ENCODE data around the gene ANO3. TPM values are rescaled to one million over a fixed set of nuclear protein-coding genes. Genes with fewer than 3 reads are reported as not detected.

Gene ANO3
- total and polyA plus RNA-seq, 2 of the 4 experiments (the other 2 are of a cell fraction), result 0.02 to 0.18 TPM

DNA sequence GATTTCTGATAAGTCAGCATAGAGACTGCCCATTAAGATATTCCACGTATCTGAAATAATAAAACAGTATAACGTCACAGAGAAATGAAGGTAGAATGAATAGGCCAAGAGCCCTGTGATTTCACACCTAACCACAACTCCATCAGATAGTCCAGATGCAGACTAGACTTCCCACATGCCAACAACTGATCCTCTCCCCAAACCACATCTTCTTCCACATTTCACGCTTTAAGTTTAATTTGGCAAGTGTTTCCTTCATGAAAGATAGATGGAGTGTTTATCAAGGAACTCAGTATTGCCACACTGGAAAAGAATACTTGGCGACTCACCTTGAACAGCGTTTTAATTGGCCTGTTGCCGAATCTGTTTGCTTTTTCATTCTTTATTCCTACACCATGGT, 158.6 kb downstream of the ANO3 start:
- WGBS, 2 experiments (ENCODE audit: extremely low coverage in 2 of 2, insufficient read length in 1 of 2), result no CpG with 5 or more reads among the region's 6 CpGs
- CTCF ChIA-PET, result no interaction called here

More for the DNA sequence above, 158.6 kb downstream of the ANO3 start:
- Histone ChIP-seq H2BK15ac (ENCODE audit: low read depth, low read length) (no peak overlapping the region), H2AK5ac (ENCODE audit: low read depth, low read length) (no peak overlapping the region), H3K9ac (ENCODE audit: low read depth, low read length) (no peak overlapping the region), H3K4me3 (ENCODE audit: insufficient read depth, low read depth, low read length) (no peak overlapping the region), H2AK9ac (replicated peaks; ENCODE audit: low read depth, low read length, poor library complexity) (no peak overlapping the region), H3K56ac (ENCODE audit: extremely low read depth, insufficient read depth, low read length) (no peak overlapping the region), H3K27ac (ENCODE audit: insufficient read depth, low read length) (no peak overlapping the region), H2BK20ac (ENCODE audit: low read depth, low read length) (no peak overlapping the region), H3K4ac (ENCODE audit: low read depth, low read length) (no peak overlapping the region), H4K91ac (ENCODE audit: insufficient read depth, low read depth, low read length) (no peak overlapping the region), H3K27me3 (ENCODE audit: control insufficient read depth, insufficient read depth, low read length) (no peaks in the 10 kb centered on the region), H4K5ac (ENCODE audit: low read depth, low read length) (no peak overlapping the region), H3K9me1 (ENCODE audit: insufficient read depth, low read length) (no peaks in the 10 kb centered on the region), H4K20me1 (ENCODE audit: insufficient read depth, low read length) (no peaks in the 10 kb centered on the region), H3K4me2 (ENCODE audit: low read depth, low read length) (no peak overlapping the region), H2AFZ (replicated peaks; ENCODE audit: low read length, poor library complexity) (no peak overlapping the region), H2BK5ac (ENCODE audit: low read depth, low read length, poor library complexity, severe bottlenecking) (no peak overlapping the region), H3K9me3 (ENCODE audit: control insufficient read depth, insufficient read depth, low read length) (no peaks in the 10 kb centered on the region), H3K18ac (ENCODE audit: low read depth, low read length) (no peak overlapping the region), H3K4me1 (ENCODE audit: control insufficient read depth, insufficient read depth, low read length) (no peaks in the 10 kb centered on the region), H3K23ac (ENCODE audit: low read depth, low read length) (no peak overlapping the region), H3K14ac (replicated peaks; ENCODE audit: low read depth, low read length) (no peak overlapping the region), H4K8ac (ENCODE audit: low read depth in 2 of 2, low read length in 2 of 2) (no peak overlapping the region), H3K79me1 (ENCODE audit: low read depth in 1 of 2, low read length in 2 of 2) (no peaks in the 10 kb centered on the region), H3K36me3 (ENCODE audit: control insufficient read depth, insufficient read depth, low read length) (no peaks in the 10 kb centered on the region), H2BK120ac (ENCODE audit: low read depth, low read length) (no peak overlapping the region)
- intact Hi-C loops (cut with micrococcal nuclease), result no loop called here
- no peak for TF ChIP-seq CHD1 (IDR thresholded peaks at IDR 0.05; ENCODE audit: low read depth, low read length)
- TF ChIP-seq RCOR1 (IDR thresholded peaks at IDR 0.05; ENCODE audit: insufficient replicate concordance, low read length), result no peak
- TF ChIP-seq, protein P1, sequence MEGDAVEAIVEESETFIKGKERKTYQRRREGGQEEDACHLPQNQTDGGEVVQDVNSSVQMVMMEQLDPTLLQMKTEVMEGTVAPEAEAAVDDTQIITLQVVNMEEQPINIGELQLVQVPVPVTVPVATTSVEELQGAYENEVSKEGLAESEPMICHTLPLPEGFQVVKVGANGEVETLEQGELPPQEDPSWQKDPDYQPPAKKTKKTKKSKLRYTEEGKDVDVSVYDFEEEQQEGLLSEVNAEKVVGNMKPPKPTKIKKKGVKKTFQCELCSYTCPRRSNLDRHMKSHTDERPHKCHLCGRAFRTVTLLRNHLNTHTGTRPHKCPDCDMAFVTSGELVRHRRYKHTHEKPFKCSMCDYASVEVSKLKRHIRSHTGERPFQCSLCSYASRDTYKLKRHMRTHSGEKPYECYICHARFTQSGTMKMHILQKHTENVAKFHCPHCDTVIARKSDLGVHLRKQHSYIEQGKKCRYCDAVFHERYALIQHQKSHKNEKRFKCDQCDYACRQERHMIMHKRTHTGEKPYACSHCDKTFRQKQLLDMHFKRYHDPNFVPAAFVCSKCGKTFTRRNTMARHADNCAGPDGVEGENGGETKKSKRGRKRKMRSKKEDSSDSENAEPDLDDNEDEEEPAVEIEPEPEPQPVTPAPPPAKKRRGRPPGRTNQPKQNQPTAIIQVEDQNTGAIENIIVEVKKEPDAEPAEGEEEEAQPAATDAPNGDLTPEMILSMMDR (conservative IDR thresholded peaks at IDR 0.05; ENCODE audit: low read depth, low read length), result no peak
- TF ChIP-seq, protein P2, sequence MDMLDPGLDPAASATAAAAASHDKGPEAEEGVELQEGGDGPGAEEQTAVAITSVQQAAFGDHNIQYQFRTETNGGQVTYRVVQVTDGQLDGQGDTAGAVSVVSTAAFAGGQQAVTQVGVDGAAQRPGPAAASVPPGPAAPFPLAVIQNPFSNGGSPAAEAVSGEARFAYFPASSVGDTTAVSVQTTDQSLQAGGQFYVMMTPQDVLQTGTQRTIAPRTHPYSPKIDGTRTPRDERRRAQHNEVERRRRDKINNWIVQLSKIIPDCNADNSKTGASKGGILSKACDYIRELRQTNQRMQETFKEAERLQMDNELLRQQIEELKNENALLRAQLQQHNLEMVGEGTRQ (IDR thresholded peaks at IDR 0.05; ENCODE audit: low read depth, low read length), result no peak
- POLR2A ChIA-PET (ENCODE audit: unreplicated experiment), result no interaction called here
- DNase-seq, result no peak
- no peak for ATAC-seq (ENCODE audit: low read depth)
- in situ Hi-C loops (cut with MboI; ENCODE audit: low sequenced_read_pairs), result no loop called here
- dilution Hi-C loops (cut with HindIII; ENCODE audit: low sequenced_read_pairs, unreplicated experiment), result no loop called here
- BruUV-seq (replicated peaks), result no TSS peak
